AG09309 (cell line): ENCODE measurements around the gene CHST7.

Source experiments
- DNase-seq: peaks from one replicate; pipeline ENCODE4 v3.0.0-alpha.2; 2010; ENCODE audit warnings: low read depth
- H3K4me3 ChIP-seq: 2 replicates; pipeline ENCODE4 v1.5.1; 2011; ENCODE audit warnings: mild to moderate bottlenecking, low read depth, low read length, moderate library complexity; ENCODE audit not compliant: control insufficient read depth
- TF ChIP-seq, protein P1 (sequence below): IDR thresholded peaks from 2 replicates; pipeline ENCODE4 v1.5.1; 2011; ENCODE audit warnings: mild to moderate bottlenecking, low read depth, low read length, inconsistent platforms; ENCODE audit not compliant: insufficient read depth, control insufficient read depth; ENCODE audit errors: missing control alignments

Gene CHST7

DNA sequence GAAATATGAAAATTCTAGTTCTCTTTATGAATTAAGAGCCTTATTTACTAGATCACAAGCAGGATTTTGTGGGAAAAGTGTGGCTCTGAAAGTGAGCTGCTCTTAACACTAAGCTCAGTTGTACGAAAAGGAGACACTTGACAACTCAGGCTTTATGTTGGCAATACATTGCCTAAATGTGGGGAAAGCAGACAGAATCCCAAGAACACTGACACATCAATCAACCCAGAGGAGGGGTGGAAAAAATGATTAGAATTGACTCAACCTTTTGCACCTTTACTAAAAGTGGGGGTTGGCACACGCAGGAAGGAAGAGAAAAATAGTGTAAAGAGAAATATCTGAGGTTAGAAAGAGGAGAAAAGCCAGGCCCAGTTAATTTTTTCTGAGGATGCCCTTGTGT lies 61.6 kb downstream of the CHST7 start:
- no peak for DNase-seq
- no peak overlapping the region for H3K4me3 ChIP-seq
- TF ChIP-seq, protein P1, sequence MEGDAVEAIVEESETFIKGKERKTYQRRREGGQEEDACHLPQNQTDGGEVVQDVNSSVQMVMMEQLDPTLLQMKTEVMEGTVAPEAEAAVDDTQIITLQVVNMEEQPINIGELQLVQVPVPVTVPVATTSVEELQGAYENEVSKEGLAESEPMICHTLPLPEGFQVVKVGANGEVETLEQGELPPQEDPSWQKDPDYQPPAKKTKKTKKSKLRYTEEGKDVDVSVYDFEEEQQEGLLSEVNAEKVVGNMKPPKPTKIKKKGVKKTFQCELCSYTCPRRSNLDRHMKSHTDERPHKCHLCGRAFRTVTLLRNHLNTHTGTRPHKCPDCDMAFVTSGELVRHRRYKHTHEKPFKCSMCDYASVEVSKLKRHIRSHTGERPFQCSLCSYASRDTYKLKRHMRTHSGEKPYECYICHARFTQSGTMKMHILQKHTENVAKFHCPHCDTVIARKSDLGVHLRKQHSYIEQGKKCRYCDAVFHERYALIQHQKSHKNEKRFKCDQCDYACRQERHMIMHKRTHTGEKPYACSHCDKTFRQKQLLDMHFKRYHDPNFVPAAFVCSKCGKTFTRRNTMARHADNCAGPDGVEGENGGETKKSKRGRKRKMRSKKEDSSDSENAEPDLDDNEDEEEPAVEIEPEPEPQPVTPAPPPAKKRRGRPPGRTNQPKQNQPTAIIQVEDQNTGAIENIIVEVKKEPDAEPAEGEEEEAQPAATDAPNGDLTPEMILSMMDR, result no peak

DNA sequence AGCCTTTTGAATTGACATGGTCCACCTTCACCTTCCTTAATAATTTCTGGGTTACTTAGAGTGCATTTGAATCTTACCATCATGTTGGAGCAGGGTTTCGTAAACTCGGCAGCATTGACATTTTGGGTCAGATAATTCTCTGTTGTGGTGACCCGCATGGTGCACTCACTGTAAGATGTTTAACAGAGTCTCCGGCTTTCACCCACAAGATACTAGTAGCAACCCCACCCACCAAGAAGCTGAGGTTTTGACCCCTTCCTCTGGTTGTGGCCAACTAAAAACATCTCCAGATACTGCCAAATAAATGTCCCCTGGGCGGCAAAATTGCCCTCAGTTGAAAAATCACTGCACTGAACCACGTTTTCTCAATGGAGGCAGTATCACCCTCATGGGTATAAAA lies 62.7 kb downstream of the CHST7 start:
- no peak for DNase-seq
- TF ChIP-seq, protein P1, result no peak
- no peak overlapping the region for H3K4me3 ChIP-seq

DNA sequence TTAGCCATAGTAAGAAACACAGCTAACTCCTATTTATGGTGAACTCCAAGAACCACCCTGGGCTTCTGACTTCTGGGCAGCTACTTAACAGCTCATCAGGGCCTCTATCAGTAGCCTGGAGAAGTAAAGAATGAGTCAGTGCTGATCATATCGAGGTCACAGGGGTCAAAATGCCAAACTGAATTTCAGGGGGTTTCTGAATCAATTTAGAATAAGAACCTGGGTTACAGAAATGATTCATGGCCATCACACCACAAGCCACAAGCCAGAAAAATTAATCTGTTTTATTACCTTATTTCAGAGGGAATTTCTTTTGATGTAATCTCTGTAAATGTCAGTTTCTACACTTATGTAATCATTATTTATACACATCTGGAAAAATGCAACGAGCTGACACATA lies 64.4 kb downstream of the CHST7 start:
- no peak overlapping the region for H3K4me3 ChIP-seq
- no peak for DNase-seq
- TF ChIP-seq, protein P1, result no peak

DNA sequence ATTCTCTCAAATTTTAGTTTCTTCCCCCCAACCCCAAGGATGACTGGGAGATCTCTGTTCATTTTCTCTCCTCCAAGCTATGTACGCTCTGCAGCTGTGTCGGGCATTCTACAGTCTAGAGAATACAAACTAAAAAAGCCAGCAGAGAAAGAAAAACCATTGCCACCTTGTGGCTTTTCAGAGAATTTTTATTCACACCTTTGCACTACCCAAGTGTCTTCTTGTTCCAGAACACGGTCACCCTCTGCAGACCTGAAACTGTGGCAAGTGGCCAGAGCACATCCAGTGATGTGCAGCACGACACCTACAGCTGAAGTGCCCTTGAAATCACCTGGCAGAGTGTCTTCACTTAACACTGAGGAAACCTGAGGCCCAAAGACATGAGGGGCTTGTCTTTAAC lies 68.6 kb downstream of the CHST7 start:
- H3K4me3 ChIP-seq, result no peak overlapping the region
- no peak for DNase-seq
- TF ChIP-seq, protein P1, result no peak

DNA sequence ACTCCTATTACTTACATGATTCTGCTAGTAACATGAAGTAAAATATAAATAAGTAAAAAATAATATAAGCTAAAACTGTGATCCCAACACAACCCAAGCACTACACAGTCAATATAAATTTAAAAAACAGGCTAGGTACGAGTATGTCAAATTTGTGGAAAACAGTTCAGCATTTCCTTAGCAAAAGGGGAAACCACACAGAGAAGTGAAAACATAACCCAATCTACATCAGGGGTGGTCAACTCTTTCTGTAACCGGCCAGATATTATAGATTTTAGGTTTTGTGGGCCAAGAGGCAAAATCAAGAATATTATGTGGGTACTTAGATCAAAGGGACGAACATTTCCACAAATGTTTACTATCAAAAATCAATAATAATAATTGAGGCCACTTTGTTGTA lies 70.1 kb downstream of the CHST7 start:
- TF ChIP-seq, protein P1, result no peak
- H3K4me3 ChIP-seq, result no peak overlapping the region
- DNase-seq, result no peak

DNA sequence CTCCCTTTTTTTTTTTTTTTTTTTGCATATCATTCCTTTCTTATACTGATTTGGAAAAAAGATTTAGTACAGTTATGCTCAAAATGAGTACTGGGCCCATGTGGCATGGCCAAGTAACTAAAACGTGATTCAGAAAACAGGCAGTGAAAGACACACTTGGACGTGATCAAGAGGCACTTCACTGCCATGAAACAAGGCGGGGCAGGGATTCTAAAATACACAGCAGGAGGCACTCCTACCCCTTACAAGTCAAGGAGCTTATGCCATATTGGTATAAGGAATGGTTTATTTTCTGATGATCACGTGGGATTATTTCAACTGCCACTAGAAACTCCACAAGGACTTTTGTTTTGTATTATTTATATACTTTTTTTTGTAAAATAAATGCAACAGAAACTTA lies 72.0 kb downstream of the CHST7 start:
- DNase-seq, result no peak
- TF ChIP-seq, protein P1, result no peak

DNA sequence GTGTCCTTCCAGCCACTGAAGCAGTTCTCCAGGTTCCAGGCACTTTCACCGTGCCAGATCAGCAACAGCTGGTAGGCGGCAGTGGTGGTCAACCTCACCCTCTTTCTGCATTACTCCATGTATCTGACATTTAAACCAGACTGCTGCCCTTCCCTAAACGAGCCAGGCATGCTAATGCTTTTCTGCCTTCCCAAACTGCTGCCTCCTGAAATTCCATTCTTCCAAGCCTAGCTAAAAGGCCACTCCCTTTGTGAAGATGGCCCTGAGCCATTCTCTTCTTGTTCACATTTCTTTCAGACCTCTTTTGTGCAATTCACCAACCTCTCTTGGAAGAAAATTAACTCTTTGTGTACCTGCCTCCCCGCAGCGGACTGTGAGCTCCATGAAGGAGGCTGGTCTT lies 73.7 kb downstream of the CHST7 start:
- TF ChIP-seq, protein P1, result peak; percentile 8
- no peak for DNase-seq

More for the DNA sequence above, 72.0 kb downstream of the CHST7 start:
- no peak overlapping the region for H3K4me3 ChIP-seq

More for the DNA sequence above, 73.7 kb downstream of the CHST7 start:
- H3K4me3 ChIP-seq, result no peak overlapping the region
